Head of caudate nucleus (tissue), 42 donors: Measurements from ENCODE around the gene GPC3.
A peak's percentile ranks its signal among the peaks of the same experiment; 100 is the strongest.

Source experiments
- DNase-seq, 42 donors: peaks; one replicate each; pipeline versions ENCODE4 v3.0.0 to v3.0.0-alpha.2; 2020 to 2021; ENCODE audit warnings: mixed read lengths in 7 of 42
- intact Hi-C: fragments of 100-400 bp; cut with DNase I; formaldehyde crosslinking; loops from one replicate; pipeline ENCODE4 v1.15.0; 2022

GPC3 gene

DNA sequence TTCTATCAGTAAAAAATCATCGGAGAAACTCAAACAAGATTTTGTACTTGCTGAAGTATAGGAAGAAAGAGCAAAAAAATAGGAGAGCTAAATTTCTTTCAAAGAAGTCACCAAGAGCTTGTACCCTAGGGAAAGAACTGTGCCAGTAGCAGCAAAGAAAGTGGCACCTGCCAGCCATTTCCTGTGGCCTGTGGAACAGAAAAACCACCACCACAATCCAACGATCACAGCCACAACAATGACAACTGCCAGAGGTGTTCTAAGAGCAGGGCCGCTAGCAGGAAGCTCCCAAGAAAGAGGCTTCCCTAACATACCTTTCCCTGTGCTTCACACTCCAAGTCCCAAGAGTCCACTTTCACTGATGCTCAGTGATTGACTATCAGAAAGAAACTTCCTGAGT, 304.0 kb downstream of the GPC3 start:
- intact Hi-C loops, result no loop called here

DNA sequence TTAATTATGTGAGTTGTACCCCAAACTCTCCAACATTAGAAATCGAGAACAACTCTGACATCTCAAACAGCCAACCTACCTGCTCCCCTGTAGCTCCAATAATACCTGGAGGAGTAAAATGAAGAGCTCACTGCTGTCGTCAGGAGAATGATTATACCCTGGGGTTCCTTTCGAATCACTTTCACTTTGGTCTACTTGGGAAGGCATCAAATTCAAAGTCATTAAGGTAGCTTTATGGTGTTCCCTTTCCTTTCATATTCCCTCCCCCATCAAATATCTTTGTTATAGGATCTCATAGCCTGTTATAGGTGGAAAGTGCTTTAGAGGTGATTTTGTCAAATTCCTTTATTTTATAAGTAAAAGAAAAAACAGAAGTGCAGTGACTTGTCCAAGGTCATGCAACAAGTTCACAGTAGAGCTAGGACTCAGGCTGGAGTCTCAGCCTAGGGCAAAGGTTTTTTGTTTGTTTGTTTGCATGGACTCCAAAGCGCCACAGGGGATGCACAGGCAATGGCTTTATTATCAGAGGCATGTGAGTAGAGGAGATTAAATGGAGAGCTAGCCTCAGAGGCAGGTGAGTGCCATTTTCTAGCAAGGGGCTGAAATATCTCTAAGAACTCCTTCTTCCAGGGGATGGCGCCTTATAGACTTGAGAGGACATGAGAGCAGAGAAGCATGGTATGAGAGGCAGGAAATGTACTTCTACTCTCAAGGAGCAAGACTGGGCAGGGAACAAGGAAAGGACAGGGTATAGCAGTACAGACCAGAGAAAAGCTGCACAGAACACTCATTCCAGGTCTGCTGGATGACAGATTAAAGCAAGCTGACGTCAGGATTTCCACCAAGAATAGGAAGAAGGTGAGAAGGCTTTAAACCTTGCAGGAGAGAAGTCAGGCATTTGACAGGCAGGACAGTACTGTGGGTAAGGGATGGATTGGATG, 308.0 kb downstream of the GPC3 start:
- intact Hi-C loops, result no loop called here
- DNase-seq, result no peak

More for the DNA sequence above, 304.0 kb downstream of the GPC3 start:
- DNase-seq, result no peak

DNA sequence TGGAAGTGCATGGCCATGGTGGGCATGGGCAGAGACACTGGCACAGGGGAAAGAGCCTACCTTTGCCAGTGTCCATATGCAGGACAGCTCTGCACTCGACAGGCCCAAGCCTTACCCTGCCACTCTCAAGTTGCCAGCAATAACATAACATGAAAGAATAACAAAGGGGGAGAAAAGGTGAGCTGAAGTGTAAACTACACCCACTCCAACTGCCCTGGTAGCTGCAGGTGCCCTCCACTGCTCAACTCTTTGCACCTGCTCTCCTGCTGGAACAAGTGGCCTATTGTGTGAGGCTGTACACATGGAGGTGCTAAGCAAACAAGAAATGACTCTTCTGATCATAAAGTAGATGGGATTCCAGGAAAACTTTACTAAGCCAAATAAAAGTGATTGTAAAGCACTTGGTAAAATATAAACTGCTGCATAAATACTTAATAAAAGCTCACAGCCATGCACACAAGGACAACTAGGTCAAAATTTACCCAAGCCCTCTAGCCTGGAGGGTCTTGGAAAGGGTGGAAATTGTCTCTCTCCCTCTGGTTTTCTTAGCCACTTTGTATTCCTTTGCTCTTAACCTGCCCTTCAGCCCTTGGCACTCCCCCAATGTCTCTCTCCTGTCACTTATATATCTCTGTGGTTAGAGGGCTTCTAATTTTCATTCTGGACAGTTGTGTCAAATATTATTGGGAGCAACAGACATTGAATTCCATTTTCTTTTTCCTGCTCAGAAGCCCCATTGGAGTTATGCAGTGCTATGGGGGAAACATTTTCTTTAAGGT, 308.9 kb downstream of the GPC3 start:
- intact Hi-C loops, result no loop called here
- no peak for DNase-seq

DNA sequence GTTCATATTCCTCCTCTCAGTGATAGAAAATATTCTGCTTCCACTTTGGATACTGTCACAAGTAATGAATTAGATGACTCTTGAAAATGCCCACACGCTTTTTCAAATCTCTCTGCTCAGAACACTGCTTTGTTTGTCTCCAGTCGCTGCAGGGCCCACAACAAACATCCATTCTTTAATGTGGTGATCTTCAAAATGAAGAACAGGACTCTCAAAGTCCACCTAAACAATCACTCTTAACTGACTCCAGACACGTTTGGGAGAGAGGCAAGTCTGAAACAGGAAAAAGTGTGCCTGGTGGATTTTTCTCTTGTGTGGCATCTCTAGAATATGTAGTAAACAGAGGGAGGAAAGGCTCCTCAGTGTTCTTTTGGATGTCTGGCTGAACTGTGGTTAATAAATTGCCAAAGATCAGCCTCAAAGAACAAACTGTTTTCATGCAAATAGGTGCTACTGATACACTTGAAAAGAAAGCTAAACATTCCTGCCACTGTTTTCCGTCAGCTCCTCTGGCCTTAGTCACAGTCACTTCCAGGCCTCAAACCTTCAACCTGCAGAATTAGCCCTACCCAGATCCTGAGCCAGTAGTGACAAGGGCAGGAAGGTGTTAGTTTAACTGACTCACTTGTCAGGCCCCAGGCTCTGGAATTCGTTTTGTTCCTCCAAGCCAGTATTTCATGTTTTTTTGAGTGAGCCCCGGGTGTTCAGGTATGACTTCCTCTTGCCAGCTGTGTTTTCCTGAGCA, 310.5 kb downstream of the GPC3 start:
- intact Hi-C loops, result no loop called here
- no peak for DNase-seq

DNA sequence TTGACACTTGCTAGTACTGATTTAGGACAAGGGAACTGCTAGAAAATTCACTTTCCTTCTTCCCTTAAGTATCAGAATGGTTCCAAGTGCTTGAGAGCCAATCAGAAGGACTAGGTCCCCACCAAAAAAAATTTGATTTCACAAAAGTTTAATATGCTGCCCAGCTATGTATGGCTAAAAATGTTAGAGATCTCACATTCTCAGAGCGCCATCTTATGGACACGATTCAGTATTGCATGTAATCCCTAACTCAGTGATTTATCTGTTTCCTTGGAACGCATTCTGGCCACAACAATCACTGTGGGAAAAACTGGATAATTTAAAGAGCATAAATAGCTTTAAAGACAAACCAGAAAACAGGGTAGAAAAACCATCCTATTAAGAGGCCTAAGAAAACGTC, 315.0 kb downstream of the GPC3 start:
- DNase-seq, result peak in 13 of 42 donors; percentile 1 to 58 (median 17)
- intact Hi-C loops, result no loop called here

DNA sequence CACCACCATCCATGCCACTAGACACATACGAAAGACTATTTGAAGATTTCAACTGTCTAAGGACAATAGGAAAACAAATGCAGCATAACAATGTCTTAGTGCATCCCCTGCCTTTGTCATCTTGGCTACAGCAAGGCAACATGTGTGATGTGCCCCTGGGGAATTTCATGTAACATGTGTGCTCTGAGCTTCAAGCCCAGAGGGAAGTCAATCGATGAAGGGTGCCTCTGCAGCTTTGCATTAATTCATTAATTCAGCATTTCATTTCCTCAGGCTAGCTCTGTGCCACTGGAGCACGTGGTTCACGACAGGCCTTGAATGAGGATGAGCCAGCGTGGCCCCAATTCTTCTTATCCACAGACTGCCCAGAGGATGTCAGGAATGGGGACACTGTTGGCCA, 316.2 kb downstream of the GPC3 start:
- DNase-seq, result no peak
- intact Hi-C loops, result no loop called here

DNA sequence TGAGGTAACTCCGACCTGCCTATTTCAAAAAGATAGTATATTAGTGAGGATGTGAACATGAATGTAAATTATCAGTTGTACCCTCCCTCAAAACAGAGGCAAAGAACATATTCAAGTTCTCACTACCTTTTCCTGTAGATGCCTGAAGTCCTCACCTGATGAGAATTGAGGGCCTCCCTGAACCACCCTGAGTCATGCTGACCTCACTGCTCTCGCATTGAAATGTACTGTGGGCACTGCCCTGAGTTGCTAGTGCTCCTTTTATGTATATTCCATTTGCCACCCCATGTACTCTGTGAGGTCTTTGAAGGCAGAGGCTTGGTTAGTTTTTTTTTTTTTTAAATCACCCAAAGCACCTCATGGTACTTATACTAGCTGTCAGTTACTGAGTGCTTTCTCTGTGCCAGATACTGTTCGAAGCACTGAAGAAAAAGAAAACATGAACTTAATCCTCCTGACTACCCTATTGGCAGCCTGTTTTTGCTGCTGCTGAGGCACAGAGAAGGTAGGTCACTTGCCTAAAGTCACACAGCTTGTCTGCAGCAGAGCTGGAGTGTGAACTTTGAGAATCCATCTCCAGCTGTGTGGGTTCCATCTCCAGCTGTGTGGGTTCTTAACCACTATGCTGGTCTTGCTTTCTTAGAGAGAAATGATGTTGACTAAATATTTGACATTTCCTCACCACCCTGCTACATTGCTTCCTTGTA, 317.0 kb downstream of the GPC3 start:
- intact Hi-C loops, result no loop called here
- DNase-seq, result no peak

DNA sequence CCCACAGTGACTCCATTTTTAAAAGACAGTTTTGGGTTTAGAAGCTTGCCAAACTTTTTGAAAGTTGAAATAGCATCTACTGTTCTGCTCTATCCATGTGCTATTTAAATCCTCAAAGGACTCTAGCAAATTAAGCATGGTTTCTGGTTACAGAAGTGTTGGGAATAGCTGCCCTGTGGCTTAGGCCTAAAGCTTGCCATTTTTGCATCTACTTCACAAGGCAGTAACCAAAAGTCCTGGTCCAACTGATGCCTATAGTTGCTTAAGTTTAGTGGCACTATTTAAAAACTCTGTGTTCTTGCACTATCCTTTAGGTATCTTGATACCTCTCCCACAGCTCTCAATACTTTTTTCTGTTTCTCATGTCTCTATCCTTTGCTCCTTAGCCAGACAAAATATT, 319.1 kb downstream of the GPC3 start:
- no peak for DNase-seq
- intact Hi-C loops, result no loop called here

DNA sequence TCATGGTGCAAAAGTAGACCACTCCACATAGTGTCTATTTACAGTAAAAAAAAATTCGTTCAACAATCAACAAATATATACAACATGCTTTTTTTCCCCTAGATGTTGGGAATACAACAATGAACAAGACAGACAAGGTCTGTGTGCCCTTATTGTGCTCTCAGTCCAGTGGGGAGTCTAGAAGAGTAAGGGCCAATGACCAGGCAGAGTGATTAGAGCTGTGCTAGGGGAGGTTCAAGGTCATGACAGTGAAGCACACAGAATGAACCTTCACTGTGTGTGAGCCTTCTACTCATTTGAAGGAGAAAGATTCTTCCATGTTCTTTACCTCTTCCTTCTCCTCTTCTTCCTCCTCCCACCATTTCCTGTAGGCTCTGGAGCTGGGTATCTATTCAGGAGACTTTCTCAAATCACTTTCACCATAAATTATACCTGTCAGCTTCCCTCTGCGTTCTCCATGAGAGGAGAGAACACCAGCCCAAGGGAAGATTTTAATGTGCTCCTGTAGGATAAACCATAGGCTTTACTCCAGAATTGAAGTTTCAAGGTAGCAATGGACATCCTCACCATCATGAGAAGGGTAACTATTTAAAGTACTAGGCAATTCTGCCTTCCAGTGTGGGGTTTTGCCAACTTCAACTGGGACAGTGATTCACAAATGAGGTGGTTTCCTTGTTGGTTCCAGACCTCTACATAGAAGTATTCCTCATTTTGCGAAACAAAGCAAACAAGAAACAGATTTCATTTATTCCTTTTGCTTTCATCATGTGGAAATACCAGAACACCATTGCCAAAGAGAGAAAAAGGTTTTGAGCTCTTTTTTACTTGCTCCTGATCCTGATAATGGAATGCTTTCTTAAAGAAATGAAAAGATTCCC, 323.2 kb downstream of the GPC3 start:
- intact Hi-C loops, result no loop called here
- DNase-seq, result no peak

DNA sequence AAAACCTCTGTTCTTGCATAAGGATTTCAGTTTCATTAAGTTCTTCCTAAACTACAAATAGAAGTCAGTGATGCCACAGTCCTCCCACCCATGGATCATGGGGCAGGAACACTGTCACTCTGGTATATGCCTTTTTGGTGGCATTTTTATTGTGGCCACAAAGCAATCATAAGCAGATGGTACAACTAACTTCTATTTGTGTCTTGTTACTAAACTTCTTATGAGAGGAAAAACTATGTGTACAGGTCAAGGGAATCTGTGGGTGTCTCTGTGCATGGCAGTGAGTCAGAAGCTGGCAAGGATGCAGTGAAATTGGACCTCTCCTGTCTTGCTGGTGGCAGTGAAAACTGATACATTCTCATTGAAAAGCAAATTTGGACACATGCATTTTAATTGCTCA, 325.1 kb downstream of the GPC3 start:
- DNase-seq, result no peak
- intact Hi-C loops, result no loop called here

DNA sequence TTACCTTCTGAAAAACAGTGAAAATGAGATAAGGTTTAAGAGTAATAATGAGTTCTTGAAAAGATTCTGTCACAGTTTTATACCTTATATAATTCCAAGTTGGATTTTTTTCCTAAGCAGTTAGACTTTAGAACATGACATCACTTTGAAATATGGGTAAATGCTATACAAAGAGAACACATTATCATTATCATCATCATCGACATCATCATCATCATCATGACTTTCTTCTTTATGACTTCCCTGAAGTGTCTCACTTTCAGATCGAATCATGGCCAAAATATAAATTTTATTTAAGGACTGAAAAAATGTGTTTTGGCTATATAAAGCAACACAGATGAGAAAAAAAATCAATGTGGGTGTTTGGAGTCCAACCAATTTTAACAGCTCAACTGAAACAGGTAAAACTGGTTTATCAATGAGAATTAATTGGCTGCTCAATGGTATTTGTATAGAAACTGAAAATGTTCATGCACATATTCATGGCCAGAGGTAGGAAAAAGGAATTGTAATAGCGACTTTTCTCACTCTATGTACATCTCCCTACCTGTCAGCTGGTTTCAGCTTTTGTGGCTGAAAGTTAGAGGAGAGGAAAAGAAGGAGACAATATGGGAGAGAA, 327.0 kb downstream of the GPC3 start:
- DNase-seq, result no peak
- intact Hi-C loops, result no loop called here

DNA sequence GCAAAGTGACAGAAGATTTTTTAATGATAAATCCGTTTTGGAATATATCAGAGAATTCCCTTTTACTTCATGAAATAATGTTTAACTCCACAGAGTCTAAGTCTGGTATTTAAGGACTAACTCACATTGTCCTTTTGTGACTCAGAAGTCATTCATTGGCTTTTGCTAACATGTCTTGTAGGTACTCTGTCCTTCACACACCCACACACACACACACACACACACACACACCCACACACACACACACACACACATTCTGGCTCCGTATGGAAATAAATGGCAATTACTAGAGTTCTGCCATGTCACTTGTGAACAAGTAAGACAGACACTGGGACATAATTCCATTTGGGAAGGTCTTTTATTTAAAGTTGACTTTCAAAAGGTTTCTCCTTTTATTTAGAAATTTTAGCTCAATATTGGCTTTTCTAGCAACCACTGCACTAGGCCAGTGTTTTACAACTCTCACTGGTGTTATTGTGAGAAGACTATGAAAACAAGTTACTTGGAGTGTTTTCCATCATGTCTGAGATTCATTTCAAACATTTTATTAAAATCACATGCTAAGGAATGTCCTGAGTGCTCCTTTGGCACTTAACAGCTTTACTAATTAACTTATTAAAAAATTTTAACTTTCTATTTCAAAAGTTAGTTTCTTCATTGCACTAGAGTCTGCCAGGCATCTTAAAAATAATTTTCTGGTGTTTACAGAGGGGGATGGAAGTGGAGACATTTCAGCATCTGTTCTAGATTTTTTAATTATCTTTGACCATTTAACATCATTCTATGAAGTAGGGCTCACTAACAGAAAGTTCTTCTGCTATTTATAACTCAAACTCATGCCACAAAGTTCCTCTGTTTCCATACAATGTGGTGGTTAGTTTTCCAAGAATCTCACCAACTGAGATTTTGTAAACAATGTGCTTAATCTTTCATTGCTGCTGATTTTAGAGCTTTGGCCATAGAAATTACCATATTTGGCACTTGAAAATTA, 329.8 kb downstream of the GPC3 start:
- DNase-seq, result no peak
- intact Hi-C loops, result no loop called here

DNA sequence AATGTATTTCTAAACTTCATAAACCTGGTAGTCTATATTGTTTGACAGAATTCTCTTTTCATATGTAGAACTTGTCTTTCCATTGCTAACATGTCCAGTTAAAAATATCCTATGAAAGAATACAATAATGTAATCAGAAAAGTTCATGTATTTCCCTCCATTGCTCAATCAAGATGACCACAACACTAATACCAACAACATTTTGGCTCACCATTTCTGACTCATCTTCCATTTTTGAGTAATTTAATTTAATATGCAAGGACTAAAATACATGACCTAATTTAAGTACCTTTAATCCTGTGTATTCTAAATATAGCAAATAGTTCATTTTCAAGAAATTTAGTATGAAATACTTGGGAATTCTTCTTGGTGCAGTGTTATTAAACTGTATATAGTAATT, 330.6 kb downstream of the GPC3 start:
- no peak for DNase-seq
- intact Hi-C loops, result no loop called here

DNA sequence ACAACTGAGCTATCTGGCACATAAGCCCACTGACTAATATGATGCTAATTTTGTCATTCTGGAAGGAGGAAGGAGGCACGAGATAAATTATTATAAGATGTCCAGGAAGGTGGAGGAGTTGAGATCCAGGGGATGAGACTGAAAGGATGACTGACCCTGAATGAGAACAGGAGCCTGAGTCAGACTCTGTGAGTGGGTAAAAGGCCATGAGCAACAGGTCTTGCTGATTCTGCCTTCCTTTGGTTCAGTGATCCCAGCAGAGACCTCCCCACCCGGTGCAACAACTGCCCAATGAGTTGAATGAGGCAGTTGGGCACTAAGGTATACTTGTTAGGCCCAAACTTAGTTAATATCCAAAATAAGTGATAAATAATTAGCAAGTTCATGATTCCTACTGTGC, 332.0 kb downstream of the GPC3 start:
- no peak for DNase-seq
- intact Hi-C loops, result no loop called here

DNA sequence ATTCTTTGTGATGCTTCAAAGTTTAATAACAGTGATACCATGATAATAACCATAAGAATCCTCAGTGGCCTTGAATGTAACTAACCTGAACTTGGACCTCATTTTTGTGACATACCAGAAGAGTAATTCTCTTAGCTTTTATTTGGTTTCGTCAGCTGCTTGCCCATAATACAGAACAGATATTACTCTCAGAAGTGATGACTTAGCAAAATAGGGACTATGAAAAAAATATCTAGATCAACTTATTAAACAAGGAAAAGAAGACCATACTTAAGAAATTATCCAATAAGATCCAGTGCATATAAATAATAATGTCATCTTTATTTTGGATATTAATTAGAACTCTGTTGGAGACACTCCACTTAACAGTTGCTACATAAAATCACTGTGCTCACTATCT, 333.2 kb downstream of the GPC3 start:
- DNase-seq, result no peak
- intact Hi-C loops, result no loop called here

DNA sequence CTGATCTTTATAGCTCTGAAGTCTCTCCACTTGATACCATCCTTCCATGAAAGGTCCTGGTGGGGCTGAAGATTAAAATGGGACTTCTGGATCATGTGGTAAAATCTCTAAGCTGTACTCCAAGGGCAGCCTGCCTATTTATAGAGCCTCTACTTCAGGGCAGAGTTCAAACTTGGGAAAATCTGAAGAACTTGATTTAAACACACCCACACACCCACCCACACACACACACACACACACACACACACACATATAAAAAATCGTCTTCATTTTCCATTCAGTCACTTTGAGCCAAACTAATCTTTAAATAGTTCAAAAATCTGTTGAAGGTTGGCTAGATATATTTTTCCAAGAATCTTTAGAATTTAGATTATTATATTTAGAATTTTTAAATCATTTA, 335.2 kb downstream of the GPC3 start:
- no peak for DNase-seq
- intact Hi-C loops, result no loop called here

DNA sequence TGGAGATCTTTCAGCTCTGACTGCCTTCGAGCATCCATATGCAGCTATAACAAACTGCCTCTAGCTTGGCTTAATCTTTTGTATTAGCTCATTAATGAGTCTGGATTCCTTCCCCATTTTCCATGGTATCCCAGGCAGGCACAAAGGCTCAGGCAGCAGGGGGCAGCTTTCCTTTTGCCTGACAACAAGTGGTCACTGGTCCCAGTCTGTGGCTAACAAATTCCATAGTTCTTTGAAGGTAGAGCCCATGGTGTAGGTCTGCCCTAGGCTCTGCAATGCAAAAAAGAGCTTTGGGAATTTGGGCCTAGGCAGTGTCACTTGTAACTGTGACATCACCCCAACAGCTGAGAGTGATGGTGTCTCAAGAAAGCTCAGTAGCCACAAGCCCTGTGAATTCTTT, 335.7 kb downstream of the GPC3 start:
- intact Hi-C loops, result no loop called here
- DNase-seq, result no peak
